ENCODE measurements around the gene EXOC4.
A peak's percentile ranks its signal among the peaks of the same experiment; 100 is the strongest.
"Not testable (repeated sequence)": the region's sequence is repeated elsewhere in the genome, so short reads cannot be mapped to it uniquely, and the experiment has no call there.

EXOC4 gene

DNA sequence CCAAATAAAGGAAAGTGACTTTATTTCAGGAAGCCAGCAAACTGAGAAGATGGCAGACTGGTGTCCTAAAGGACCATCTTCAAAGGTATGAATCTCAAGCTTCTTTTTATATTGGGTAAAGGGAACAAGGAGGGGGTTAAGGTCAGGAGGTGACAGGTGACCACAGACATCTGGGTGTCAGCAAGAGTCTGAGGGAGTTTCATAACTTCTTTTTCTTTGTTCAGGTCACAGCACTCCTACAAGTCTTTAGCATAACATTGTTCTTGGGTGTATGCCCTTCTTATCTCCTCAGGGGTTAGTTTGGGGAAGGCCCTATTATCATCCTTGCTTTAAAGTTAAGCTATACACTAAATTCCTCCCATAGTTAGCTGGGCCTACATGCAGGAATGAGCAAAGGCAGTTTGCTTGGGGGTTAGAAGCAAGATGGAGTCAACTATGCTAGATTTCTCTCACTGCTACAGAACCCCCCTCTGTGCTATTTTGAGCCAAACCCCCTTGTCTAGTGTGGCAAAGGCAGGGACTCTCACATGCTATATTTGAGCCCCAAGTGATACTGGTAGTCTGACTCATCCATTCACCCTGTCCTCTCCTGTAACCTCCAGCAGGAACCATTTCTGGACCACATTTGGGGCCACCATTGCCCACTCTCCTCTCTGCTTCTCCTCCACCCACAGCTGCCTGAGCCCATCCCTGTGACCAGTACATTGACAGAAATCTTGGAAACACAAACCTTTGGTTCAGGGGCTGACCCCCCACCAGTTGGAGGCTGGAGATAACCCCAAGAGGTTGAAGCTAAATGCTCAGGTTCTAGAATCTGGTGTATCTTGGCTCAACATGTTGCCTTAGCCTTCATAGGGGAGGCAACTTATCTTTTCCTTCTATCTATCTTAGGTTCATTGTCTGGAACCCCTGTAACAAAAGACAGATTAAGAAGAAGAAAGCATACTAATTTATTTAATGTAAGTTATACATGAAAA, 818.8 kb downstream of the EXOC4 start:
- TF ChIP-seq, protein P1, sequence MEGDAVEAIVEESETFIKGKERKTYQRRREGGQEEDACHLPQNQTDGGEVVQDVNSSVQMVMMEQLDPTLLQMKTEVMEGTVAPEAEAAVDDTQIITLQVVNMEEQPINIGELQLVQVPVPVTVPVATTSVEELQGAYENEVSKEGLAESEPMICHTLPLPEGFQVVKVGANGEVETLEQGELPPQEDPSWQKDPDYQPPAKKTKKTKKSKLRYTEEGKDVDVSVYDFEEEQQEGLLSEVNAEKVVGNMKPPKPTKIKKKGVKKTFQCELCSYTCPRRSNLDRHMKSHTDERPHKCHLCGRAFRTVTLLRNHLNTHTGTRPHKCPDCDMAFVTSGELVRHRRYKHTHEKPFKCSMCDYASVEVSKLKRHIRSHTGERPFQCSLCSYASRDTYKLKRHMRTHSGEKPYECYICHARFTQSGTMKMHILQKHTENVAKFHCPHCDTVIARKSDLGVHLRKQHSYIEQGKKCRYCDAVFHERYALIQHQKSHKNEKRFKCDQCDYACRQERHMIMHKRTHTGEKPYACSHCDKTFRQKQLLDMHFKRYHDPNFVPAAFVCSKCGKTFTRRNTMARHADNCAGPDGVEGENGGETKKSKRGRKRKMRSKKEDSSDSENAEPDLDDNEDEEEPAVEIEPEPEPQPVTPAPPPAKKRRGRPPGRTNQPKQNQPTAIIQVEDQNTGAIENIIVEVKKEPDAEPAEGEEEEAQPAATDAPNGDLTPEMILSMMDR (IDR thresholded peaks at IDR 0.05; ENCODE audit: low read depth, low read length, missing control alignments) = no peak
- H3K4me3 ChIP-seq (ENCODE audit: low read depth, low read length) = no peak overlapping the region
- peak; percentile 36 for DNase-seq (ENCODE audit: low read depth)

DNA sequence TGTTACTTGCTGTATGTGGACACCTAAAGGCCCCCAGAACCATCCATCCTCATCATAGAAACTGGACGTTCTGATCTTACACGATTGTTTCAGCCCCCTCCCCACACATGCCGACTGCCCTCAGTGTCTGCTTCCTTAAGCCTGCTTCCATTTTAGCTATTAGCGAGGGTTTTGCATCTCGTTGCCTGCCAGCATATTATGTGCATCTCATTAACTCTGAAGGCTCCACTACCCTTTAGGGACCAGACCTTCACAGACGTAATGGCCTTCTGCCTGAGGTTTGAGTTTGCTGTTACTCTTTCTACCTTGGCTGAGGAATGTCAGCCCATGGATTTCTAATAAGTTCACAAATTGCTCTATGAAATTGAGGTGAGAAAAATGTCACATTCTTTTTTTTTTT, 820.4 kb downstream of the EXOC4 start:
- no peak for DNase-seq (ENCODE audit: low read depth)
- no peak overlapping the region for H3K4me3 ChIP-seq (ENCODE audit: low read depth, low read length)
- TF ChIP-seq, protein P1 (IDR thresholded peaks at IDR 0.05; ENCODE audit: low read depth, low read length, missing control alignments) = no peak

DNA sequence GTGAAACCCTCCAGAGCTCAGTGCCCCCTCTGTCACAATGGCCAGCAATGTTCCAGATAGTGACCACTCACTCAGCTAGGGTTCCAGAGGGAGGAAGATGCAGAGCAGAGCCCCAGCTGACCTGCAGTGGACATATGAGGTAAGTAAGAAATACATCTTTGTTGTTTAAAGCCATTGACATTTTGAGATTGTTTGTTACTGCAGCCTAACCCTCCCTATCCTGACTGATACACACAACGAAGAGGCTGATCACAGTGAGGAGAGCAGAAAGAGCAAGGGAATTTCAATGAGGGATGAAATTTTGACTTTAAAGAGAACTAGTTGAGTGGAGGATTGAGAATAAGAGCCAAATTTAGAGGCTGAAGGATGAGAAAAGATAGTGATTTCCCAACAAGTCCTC, 822.9 kb downstream of the EXOC4 start:
- TF ChIP-seq, protein P1 (IDR thresholded peaks at IDR 0.05; ENCODE audit: low read depth, low read length, missing control alignments) = no peak
- H3K4me3 ChIP-seq (ENCODE audit: low read depth, low read length) = no peak overlapping the region
- DNase-seq (ENCODE audit: low read depth) = no peak

DNA sequence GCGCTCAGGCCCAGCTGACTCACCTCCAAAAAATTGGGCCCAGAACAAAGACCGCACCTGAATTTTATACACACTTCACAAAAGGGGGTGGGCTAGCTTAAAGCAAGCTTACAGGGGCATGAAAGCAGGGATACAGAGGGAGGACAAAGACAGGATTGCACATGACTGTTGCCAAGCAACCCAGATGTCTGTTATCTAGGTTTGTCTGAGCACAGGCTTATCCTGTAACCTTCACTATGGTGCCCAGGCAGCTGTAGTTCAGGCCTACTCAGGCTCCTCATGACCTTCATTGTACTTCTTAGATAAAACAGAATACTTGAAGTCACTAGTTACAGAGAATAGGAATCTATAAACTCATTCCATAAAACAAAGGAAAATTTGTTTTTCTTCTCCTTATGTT, 824.7 kb downstream of the EXOC4 start:
- H3K4me3 ChIP-seq (ENCODE audit: low read depth, low read length); DNase-seq (ENCODE audit: low read depth): not testable (repeated sequence)

DNA sequence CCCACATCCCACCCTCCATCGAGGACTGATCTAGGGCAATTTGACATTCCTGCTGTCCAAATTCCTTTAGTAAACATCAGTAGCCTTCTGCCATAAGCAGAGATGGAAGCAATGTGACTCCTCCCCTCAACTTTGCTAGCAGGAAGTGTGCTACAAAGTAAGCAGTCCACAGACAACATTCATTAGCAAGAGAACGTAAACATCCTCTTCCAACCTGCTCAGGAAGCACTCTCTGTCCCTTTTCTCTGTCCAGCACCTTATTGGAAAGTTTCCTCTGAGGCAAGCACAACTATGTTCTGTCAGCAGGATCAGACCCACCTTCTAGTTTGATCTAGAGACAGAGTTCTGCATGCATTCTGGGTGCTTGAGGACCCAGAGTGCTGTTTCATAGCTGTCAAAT, 826.1 kb downstream of the EXOC4 start:
- no peak for DNase-seq (ENCODE audit: low read depth)
- TF ChIP-seq, protein P1 (IDR thresholded peaks at IDR 0.05; ENCODE audit: low read depth, low read length, missing control alignments) = no peak
- no peak overlapping the region for H3K4me3 ChIP-seq (ENCODE audit: low read depth, low read length)

DNA sequence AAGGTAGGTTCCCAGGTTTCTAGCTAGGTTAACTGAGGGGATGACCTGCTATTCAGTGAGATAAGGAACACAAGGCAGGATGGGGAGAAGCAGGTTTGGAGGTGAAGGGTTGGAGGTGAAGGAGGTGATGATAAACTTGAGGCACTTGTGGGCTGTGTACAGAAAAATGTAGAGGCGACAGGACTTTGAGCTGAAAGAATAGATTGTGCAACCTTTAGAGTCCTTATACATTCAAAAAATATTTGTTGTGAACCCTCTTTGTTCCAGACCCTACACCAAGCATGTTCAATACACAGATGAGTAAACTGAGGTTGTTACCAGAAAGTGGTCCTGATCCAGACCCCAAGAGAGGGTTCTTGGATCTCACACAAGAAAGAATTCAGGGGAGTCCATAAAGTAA, 828.8 kb downstream of the EXOC4 start:
- H3K4me3 ChIP-seq (ENCODE audit: low read depth, low read length) = no peak overlapping the region
- TF ChIP-seq, protein P1 (IDR thresholded peaks at IDR 0.05; ENCODE audit: low read depth, low read length, missing control alignments) = no peak
- no peak for DNase-seq (ENCODE audit: low read depth)

DNA sequence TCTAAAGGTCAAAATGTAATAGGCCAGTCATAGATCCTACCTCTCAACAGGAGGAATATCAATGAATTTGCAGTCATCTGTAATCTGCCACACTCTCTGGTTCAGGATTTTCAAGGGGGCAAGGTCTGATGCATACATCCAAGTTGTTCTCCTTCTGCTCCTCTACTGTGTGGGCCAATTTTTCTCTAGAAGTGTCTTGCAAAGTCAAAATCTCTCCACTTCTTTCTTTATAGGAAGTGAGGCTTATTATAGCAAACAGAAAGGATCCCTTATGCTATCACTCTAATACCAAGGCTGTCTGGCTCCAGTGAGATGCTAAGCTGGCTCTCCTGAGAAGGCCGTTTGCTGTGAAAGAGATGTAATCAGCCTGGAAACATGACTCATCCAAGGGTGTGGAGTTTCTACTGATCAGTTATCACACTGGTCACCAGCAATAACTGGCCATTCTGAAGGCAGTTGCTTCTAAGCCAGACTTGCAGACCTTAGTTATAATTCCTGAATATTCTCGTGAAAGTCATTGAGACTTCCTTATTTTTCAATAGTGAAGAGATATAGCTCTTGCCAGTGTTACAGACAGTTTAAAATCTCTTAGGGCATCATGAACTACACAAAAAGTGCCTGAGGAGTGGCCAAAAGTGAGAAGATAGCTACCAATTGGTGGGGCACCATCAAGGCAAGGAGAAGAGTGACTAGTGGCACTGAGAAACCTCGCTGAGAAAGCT, 831.0 kb downstream of the EXOC4 start:
- no peak for DNase-seq (ENCODE audit: low read depth)
- no peak overlapping the region for H3K4me3 ChIP-seq (ENCODE audit: low read depth, low read length)
- TF ChIP-seq, protein P1 (IDR thresholded peaks at IDR 0.05; ENCODE audit: low read depth, low read length, missing control alignments) = no peak

Data from GM12864 (cell line).